ENCODE measurements around the gene GALR3.

Gene GALR3

DNA sequence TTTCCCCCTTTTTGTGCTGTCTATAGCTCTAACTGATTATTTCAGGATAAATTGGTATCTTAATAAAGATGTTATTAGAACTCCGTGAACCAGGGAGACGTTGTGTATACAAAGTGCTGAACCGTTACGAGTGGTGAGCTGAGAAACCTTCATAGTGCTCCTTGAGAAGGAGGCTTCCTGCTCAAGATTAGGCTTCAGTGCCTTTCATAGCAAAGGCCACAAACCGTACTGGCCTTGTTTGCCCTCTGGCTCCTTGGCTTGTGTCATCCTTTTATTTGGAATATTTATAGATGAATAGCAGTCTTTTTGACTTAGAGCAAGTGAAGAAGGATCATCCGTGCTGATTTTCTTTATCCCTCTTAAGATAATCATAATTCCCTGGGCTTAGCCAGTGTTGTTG, 42.3 kb downstream of the GALR3 start:
- no peak for DNase-seq (ENCODE audit: low read depth in 2 of 2)

DNA sequence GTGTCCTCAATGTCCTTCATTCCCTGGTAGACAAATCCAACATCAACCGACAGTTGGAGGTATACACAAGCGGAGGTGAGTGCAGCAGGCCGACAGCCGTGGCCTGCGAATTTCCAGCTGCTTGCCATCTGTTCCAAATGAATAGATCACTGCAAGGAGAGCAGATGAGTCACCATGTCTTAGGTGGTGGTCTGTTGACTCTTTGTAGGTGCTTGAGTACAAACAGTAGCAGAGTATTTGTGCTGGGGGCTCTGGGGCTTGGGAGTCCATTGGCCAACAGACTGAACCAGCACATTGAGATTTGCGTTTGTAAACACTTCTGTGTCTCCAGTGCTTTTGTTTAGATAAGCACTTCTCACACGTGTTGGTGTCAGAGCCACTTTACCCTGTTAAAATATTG, 47.1 kb downstream of the GALR3 start:
- no peak for DNase-seq (ENCODE audit: low read depth in 2 of 2)
